Stomach (tissue), 4 donors: ENCODE measurements around the gene GTF2IRD1.

Experiments used
- POLR2A ChIP-seq, 4 donors: fragments of 450-650 bp; IDR thresholded peaks; one replicate each; pipeline ENCODE4 v1.6.1; 2016; ENCODE audit warnings: antibody characterized with exemption in 4 of 4, control low read depth in 2 of 4, mild to moderate bottlenecking in 1 of 4, moderate library complexity in 1 of 4
- POLR2AphosphoS5 ChIP-seq, 3 donors: sonication (generic); formaldehyde crosslinking; IDR thresholded peaks; one replicate each; pipeline ENCODE4 v1.6.1; 2016; ENCODE audit warnings: antibody characterized with exemption in 3 of 3
- TF ChIP-seq, protein P1 (sequence below), 7 experiments: fragments of 450-650 bp in 4 of 7; fragments of 200-600 bp in 3 of 7; sonication (generic) in 3 of 7; IDR thresholded peaks; one replicate each; pipeline ENCODE4 v1.5.1; 2016 to 2019; ENCODE audit warnings: antibody characterized with exemption in 7 of 7, control low read depth in 2 of 7, mild to moderate bottlenecking in 1 of 7

DNA sequence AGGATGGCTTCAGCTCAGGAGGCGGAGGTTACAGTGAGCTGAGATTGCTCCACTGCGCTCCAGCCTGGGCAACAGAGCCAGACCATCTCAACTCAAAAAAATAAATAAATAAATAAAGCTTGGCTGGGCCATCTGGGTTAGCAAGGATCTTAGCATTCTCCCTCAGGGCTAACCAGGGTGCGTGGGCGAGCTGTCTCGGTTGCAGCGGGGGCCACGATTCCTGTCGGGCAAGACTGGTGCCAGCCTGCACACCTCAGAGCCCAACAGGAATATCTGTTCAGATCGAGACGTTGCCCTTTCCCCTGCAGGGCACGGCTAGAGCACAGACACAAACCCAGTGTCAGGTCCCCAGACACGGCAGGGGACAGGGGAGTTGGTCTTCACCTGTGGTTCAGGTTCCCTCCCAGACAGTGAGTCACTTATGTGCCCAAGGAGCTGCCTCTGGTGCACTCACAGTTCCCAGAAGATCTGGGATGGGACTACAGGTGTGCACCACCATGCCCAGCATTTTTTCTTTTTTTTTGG, 128.3 kb downstream of the GTF2IRD1 start:
- TF ChIP-seq, protein P1, sequence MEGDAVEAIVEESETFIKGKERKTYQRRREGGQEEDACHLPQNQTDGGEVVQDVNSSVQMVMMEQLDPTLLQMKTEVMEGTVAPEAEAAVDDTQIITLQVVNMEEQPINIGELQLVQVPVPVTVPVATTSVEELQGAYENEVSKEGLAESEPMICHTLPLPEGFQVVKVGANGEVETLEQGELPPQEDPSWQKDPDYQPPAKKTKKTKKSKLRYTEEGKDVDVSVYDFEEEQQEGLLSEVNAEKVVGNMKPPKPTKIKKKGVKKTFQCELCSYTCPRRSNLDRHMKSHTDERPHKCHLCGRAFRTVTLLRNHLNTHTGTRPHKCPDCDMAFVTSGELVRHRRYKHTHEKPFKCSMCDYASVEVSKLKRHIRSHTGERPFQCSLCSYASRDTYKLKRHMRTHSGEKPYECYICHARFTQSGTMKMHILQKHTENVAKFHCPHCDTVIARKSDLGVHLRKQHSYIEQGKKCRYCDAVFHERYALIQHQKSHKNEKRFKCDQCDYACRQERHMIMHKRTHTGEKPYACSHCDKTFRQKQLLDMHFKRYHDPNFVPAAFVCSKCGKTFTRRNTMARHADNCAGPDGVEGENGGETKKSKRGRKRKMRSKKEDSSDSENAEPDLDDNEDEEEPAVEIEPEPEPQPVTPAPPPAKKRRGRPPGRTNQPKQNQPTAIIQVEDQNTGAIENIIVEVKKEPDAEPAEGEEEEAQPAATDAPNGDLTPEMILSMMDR (IDR thresholded peaks at IDR 0.05), result no peak
- TF ChIP-seq POLR2A (IDR thresholded peaks at IDR 0.05) (no peak), POLR2AphosphoS5 (IDR thresholded peaks at IDR 0.05) (no peak)
